Stimulated activated CD4-positive, alpha-beta T cell treated with anti-CD3 and anti-CD28 coated beads, Interleukin-1b, Interleukin-23, amount 100 ng/mL, for 4 hours (primary cell): ENCODE measurements around the gene MPPED1.

Experiments
- DNase-seq, 2 donors: peaks; one replicate each; pipeline ENCODE4 v3.0.0-alpha.2; 2020; ENCODE audit warnings: low read depth in 2 of 2

Gene MPPED1, protein sequence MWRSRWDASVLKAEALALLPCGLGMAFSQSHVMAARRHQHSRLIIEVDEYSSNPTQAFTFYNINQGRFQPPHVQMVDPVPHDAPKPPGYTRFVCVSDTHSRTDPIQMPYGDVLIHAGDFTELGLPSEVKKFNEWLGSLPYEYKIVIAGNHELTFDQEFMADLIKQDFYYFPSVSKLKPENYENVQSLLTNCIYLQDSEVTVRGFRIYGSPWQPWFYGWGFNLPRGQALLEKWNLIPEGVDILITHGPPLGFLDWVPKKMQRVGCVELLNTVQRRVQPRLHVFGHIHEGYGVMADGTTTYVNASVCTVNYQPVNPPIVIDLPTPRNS

DNA sequence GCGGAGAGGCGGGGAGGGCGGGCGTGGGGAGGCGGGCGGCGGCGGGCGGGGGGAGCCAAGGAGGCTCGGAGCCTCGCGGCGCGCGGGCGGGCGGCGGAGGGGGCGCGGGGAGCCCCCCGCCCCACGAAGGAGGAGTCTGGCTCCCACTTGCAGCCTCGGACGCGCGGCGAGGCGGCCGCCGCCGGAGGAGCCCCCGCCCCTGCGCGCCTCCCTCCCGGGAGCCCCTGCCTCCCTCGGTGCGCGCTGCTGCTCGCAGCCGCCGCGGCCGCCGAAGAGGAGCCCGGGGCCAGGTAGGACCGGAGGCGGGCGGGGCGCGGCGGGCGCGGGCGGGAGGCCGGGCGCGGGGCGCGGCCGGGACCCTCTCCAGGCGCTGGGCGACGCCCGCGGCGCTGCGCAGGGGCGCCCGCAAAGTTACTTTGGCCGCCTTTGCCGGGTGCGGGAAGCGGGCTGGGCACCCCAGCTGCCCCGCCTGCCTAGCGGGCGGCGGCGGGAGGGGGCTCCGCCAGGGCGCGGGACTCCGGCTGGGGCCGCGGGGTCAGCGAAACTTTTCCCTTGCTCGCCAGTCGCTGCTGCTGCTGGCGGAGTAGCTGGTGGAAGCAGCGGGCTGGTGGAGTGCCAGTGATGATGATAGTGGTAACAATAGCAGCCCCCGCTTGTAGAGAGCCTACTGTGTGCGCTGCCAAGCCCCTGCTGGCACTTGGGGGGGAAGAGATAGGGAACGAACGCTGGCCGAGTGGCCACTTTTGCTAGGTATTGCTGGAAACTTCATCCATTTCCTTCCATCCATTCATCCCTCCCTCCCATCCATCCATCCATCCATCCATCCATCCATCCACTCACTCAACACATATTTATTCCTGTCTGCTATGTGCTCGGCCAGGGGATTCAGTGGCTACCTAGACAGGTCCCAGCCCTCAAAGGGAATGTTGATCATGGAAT is at the start of gene MPPED1:
MPPED1 (plus strand) TSS at position 146 of the 939 bp plus-strand sequence. CDS start 12,972 bp downstream, outside the sequence.
- no peak for DNase-seq

GRCh38 chr22:43363315-43364168 is 48.3 kb upstream of the MPPED1 start:
- no peak for DNase-seq

DNA sequence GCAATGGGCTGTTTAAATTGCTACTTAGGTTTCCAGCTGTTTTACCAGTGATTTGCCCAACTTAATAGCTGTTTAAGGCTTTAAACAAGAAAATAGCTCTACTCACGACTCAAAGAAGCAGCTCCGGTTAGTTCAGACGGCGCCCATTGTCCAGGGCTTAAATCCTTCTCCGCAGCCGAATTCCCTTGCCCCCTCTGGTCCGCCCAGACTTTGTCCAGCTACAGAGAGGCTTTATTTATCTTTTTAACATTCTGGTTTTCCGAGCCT is 47.7 kb upstream of the MPPED1 start:
- no peak for DNase-seq

GRCh38 chr22:43365715-43366440 is 45.9 kb upstream of the MPPED1 start:
- no peak for DNase-seq

DNA sequence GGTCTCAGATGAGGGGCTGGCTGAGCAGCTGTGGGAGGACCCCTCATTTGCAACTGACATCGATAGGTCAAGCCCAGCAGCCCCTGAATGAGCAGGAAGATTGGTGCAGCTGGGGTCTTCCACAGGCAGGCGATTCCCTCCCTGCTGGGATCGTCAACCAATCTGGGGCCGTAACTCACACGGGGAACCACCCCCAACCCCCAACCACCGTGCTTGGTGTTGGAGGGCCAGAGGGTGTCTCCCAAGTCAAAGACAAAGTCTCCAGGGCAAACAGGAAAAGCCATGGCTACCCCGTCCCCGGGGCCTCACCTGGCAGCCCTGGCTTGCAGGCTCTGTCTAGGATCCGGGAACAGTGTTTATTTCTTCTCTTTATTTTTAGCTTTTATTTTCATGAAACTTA is 41.8 kb upstream of the MPPED1 start:
- no peak for DNase-seq

- DNase-seq: no peak
Observed at GRCh38 chr22:43375951-43376455, 35.8 kb upstream of the MPPED1 start.

GRCh38 chr22:43376765-43377547 is 34.9 kb upstream of the MPPED1 start:
- DNase-seq: no peak

GRCh38 chr22:43377548-43377895 is 34.3 kb upstream of the MPPED1 start:
- no peak for DNase-seq

GRCh38 chr22:43377896-43378704 is 33.7 kb upstream of the MPPED1 start:
- DNase-seq: no peak

- no peak for DNase-seq
Observed at GRCh38 chr22:43381693-43382092, 30.1 kb upstream of the MPPED1 start.

- DNase-seq: no peak
Observed at GRCh38 chr22:43384863-43385262, 27.0 kb upstream of the MPPED1 start.

- peak; percentile 59 to 61 for DNase-seq
Observed at GRCh38 chr22:43385770-43386641, 25.8 kb upstream of the MPPED1 start.

DNA sequence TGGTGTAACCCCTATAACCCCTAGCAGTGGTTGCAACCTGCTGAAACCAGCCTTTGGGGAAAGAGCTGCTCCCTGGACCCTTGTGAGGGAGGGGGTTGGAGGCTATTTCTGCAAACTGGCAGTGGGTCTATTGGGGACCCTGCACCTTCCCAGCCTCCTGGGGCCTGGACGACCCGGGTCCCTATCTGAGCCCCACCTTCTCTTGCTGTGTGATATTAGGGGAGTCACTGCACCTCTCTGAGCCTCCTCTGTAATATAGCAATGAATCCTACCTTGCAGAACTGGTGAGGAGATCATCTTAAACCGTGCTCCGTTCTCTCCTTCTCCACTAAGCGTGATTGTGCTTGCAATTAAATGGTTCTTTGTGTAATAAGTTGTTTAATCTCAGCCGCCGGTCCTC is 24.0 kb upstream of the MPPED1 start:
- no peak for DNase-seq

DNA sequence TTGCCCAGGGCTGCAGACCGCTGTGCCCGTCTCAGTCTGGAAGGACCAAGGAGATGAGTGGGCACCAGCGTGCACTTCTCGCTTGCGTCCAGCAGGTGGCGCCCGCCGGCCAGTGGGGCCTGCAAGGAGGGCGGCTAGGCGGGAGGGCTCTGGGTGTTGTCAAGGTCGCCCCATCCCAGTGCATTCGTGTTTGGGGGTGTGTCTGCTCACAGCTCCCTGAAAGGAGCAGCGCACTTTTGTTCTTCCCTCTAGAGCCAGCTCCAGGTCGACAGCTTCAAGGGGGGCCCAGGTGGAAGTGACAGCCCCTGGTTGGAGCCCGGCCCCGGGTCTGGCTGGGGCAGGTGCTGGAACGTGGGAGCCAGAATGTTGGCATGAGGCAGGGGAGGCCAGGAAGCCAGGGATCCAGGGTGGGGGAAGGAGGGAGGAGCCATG is 23.4 kb upstream of the MPPED1 start:
- DNase-seq: peak; percentile 60 to 63

- DNase-seq: no peak
Observed at GRCh38 chr22:43389227-43389836, 22.5 kb upstream of the MPPED1 start.

DNA sequence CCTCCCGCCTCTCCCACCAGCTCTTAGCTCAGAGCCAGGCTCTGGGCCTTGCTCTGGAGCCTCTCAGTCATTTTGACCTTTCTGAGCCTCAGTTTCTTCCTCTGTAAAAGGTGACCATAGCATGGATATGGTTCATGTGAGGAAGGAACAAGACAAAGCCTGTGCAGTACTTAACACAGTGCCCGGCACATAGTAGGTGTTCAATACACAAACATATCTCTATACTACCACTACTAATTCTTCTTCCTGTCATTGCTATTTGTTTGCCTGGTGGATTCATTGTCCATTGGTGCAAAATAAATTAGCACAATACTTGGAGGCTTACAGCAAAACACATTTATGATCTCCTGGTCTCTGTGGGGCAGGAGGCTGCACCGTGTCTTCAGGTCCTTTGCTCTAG is 21.6 kb upstream of the MPPED1 start:
- no peak for DNase-seq

- DNase-seq: no peak
Observed at GRCh38 chr22:43390872-43391271, 20.9 kb upstream of the MPPED1 start.

DNA sequence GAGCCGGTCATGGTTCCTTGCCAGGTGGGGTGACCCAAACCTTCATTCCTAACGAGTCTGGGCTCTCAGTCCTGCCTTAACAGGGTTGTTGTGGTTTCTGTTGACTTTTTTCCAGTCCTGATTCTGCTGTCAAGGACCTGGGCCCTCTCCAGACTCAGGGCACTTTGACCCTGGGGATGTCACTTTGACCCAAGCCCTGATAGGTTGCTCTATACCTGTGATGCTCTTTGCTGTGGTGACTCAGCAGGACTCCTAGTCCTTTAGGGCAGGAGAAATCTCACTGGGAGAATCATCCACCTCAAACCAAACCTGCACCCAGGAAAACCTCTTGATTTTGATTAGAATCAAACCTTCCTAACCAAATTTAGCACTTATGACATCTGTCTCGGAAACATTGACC is 20.5 kb upstream of the MPPED1 start:
- DNase-seq: no peak
